SK-MEL-5 (cell line): ENCODE results near the gene ULBP1. TPM values are rescaled to one million over a fixed set of nuclear protein-coding genes. Genes with fewer than 3 reads are reported as not detected.
"Not testable (repeated sequence)": the region's sequence is repeated elsewhere in the genome, so short reads cannot be mapped to it uniquely, and the experiment has no call there.

Experiments
- DNase-seq: peaks from one replicate; pipeline ENCODE4 v3.0.0-alpha.2; 2016; ENCODE audit warnings: low read depth, low spot score
- in situ Hi-C: cut with HindIII; loops from 2 replicates; pipeline ENCODE4 v1.10.0; 2016; ENCODE audit warnings: low sequenced_read_pairs, high pct_unique_total_duplicates, low pct_unique_long_range_greater_than_20kb
- polyA plus RNA-seq, 2 experiments: library from polyadenylated mRNA; depleted of rRNA; stranded (reverse); fragments of >200 nt; gene quantifications; 2 replicates each; pipeline ENCODE4 v1.2.3, GENCODE V29; 2015
- total RNA-seq: library from RNA; depleted of rRNA; stranded (reverse); fragments of >200 nt; shearing (Covaris generic); gene quantifications from 2 replicates; pipeline ENCODE4 v1.2.3, GENCODE V29; 2014; rRNA removed

Gene ULBP1, protein sequence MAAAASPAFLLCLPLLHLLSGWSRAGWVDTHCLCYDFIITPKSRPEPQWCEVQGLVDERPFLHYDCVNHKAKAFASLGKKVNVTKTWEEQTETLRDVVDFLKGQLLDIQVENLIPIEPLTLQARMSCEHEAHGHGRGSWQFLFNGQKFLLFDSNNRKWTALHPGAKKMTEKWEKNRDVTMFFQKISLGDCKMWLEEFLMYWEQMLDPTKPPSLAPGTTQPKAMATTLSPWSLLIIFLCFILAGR
- total RNA-seq, result not detected in 2 replicates
- polyA plus RNA-seq (2015; cell fraction: cytosol; rRNA removed), result not detected in 2 replicates
- polyA plus RNA-seq (2015; cell fraction: nucleus; rRNA removed), result not detected in 2 replicates

DNA sequence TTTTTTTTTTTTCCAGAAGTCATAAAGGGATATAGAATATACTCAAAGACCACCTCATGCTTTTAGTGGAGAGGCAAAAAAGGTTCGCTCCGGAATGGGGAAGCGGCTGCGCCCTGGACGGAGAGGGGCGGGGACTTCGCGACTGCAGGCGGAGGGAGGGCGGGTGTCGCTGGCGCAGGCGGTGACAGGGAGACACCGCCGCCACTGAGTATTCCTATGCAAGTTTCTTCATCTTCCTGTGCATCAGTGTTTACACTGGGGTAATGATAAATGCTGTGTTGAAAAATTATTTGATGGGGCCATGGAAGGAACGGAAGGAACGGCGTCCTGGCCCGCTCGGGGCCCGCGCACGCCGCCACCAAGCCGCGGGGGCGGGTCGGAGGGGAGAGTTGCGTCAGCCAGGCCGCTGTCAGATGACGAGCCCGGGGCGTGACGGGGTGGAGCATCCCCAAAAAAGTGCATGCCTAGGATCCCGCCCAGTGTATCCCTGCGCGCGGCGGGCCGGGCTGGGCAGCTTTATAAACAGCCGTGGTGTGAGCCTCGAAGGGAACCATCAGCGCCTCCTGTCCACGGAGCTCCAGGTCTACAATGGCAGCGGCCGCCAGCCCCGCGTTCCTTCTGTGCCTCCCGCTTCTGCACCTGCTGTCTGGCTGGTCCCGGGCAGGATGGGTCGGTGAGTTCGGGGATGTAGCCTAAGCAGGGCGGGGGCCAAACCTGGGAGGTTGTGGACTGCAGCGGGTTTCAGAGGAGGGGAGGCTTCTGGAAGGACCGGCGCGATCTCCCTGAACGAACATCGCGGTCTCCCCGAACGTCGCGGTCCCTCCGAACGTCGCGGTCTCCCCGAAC is at the start of gene ULBP1:
Gene ULBP1 (plus strand): TSS at position 482 of the 846 bp plus-strand sequence. CDS start 107 bp downstream, at position 589.
- DNase-seq, result no peak
- in situ Hi-C loops, result no loop called here

DNA sequence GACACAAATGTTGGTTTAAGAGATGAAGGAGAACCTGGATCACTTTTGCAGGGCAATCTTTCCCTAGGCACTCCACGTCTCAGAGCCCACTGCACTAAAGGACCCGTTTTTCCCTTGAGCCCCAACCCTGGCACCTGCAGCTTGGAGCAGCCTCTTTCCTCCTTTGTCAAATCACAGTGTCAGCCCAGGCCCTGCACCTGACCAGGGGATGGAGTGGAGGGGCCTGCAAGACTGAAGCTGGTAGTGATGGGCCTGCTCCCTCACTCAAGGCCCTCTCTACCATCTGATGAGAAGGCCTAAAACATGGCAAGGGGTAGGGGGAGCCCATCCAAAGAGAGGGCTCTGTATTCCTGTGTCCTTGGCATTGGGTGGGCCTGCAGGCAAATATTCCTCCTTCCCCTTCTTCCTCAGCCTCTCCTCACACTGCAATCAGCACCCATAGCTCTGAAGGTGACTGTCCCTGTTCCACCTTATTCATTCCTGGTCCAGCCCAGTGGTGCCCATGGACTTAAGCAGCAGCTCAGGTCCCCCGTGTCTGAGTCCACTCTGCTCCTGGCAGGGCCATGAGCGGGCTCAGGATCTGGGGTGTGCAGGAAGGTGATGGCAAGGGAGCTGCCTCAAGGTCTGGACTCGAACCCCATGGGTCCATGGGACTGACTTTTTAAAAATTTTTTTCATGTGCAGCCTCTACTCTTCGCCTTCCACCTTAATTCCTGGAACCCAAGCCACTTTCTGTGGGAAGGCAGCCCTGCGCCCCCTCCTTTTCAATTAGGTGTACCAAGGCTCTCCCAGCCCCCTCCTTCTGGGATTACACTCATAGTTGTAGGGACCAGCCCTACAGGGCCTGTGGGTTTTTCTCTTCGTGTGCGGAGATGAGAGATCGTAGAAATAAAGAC is 47.5 kb upstream of the ULBP1 start:
- DNase-seq, result no peak
- in situ Hi-C loops, result no loop called here

DNA sequence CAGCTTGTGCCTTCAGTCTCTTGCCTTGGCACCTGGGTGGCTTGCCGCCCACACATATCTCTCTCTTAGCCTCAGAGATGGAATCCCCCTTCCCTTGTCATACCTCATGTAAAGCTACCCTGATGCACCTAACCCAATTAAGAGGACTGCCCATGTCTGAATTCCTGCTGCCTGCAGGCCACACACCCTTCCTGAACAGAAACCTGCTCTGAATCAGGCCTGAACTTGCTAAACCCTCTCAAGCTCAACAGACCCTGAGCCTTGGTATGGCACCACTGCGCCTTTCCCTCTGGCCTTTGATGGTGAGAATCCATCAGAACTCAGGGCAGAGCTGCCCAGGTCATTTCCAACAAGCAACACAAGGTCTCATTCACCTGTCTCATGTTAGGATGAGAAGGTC is 46.1 kb upstream of the ULBP1 start:
- DNase-seq, result no peak
- in situ Hi-C loops, result no loop called here

DNA sequence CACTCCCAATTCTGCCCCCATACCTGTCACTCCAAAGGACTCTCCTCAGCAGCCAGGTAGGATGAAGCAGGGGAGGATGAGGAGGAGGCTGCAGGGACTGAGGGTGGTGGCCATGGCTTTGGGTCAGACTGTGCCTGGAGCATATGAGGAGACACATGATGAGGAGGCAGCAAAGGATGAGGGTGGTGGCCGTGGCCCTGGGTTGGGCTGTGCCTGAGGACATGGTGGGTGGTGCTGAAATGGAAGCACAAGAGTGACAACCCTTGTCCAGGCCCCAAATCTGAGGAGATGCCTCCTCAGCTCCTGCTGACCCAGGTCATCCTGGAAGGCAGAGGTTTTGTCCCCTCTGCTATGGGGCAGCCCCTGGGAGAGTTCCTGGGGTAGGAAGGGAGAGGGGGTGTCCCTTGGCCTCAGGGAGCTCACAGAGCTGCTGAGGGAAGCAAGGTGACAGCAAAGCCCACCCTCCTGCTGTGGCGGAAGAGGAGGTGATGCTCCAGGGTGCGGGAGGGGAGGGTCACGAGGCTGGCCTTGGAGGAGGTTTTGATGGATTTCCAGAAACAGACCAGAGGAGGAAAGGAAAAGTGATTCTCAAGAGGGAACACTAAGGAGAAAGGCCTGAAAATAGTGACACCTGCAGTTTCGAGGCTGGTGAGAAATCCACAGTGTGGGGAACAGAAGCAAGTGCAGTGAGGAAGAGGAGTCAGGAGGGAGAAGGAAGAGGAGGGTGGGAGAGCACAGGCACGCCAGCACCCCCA is 45.4 kb upstream of the ULBP1 start:
- in situ Hi-C loops, result no loop called here
- DNase-seq, result no peak

DNA sequence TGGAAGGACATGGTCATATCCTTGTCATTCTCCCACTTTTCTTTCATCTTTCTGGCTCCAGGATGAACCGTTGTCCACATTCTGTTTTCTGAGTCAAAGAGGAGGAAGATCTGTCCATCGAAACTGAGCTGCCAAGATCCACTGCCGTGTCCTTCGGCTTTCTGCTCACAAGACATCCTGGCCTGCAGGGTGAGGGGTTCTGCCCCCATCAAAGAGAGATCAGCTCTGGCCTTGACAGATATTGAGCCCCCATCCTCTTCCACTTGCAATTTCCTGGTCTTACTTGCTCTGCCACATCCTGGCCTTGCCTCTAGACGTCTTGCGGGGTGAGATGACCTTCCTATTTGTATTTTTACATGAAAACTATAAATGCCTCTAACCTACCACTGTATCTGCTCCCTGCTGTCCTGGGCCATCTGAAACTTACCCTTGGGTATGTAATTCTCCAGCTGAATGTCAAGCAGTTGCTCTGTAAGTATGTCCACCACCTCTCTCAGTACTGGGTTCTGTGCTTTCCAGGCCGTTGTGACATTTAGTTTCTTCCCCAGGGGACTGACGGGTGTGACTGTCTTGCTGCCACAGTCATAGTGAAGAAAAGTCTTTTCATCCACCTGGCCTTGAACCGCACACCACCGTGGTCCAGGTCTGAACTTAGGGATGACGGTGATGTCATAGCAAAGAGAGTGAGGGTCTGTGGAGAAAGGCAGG is 44.5 kb upstream of the ULBP1 start:
- in situ Hi-C loops, DNase-seq: not testable (repeated sequence)

DNA sequence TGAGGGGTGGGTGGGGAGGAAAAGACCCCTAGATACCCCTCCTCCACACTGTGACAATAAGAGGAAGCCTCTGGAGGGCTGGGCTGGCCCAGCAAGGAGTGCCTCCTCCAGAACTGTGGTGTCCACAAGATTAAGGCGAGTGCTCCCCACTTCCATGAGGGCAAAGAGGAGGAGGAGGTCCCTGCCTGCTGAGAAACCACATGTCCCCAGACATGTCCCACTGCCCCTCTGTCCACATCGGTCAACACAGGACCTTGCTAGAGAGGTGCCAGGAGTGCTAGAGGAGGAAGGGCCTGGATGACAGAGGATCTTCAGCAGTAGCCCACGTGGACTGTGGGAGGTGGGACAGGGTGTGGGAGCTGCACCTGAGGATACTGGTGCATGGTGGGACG is 43.9 kb upstream of the ULBP1 start:
- in situ Hi-C loops, result no loop called here
- no peak for DNase-seq

DNA sequence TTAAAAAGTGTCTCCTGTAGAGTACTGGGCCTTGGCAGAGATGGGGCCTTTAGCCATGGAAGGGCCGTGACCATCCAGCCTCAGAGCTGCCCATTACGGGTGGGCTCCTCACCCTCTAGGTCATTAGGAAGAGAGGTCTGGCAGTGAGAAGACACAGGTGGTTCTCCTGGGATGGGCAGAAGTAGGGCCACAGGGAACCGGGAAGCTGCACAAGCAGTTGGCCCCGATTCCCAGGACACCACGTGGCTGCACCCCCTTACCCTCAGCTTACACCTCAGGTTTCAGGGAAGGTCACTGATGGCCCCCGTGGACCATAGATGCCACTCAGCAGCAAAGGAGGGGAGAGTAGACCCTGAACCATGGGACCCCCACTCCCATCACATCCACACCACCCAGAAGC is 42.4 kb upstream of the ULBP1 start:
- in situ Hi-C loops, result no loop called here
- no peak for DNase-seq

DNA sequence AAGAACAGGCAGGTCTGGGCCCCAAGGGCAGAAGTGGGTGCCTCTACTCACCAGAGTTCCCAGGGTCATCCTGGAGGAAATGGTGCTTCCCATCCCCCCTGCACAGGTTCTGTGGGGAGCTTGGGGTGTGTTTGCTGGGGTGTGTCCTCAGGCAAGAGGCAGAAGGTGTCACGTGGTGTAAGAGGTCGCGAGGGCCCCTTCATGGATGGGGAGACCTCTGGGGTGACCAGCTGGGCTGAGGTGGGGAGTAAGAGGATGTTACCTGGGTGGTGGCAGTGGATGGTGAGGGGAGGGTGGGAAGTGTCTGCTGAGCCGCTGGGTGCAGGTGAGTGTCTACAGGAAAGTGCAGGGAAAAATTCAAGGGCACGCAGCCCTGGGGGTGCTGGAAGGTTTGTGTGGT is 41.7 kb upstream of the ULBP1 start:
- in situ Hi-C loops, result not testable (repeated sequence)

DNA sequence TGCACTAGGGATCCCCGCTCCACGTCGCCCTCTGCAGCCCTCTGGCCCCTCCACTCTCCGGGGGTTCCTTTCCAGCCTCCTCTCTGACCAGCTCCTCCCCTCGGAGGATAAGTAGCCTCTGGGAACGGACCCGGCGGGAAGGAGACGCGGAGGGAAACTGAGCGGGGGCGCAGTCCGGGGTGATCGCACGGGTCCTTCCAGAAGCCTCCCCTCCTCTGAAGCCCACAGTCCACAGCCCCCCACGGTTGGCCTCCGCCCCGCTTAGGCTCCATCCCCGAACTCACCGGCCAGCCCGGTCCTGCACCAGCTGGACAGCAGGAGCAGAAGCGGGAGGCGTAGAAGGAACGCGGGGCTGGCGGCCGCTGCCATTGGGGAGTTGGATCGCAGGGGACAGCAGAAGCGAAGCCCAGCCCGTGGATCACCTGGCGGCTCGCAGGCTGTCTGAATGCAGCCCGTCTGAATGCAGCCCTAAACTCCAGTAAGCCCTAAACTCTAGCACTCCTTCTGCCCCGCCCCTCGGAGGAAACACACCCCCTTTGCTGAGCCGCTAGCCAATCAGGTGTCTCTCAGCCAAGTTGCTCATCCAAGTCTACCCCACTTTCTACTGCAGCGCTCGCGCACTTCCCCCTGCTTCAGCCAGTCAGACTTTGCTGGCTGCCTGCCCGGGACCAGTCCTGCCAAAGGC is 41.0 kb upstream of the ULBP1 start, which contains the start of gene RAET1G:
Gene RAET1G (minus strand): TSS at position 480 of the 685 bp plus-strand sequence. CDS start 111 bp downstream, at position 369.
- peak; percentile 77 for DNase-seq
- in situ Hi-C loops, result no loop called here

More for the DNA sequence above, 41.7 kb upstream of the ULBP1 start:
- not testable (repeated sequence) for DNase-seq

DNA sequence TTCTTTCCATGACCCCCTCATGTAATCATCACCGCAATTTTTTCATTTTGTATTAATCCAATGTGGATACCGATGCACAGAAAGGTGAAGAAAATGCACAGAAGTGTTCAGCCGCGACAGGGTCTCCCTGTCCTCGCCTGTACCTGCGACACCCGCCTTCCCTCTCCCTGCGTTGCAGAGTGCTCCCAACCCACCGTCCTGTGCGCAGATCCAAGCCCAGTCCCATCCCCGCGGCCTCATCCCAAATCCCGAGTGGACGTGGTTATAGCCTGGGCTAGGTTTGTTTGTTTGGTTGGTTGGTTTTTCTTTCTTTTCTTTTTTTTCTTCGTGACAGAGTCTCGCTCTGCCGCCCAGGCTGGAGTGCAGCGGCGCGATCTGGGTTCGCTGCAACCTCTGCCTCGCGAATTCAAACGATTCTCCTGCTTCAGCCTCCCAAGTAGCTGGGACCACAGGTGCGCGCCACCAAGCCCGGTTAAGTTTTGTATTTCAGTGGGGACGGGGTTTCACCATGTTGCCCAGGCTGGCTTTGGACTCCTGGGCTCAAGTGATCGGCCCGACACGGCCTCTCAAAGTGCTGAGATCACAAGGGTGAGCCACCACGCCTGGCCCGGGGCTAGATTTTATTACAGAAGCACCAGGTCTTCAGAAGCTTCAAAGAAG is 40.3 kb upstream of the ULBP1 start:
- in situ Hi-C loops, result no loop called here
- no peak for DNase-seq

DNA sequence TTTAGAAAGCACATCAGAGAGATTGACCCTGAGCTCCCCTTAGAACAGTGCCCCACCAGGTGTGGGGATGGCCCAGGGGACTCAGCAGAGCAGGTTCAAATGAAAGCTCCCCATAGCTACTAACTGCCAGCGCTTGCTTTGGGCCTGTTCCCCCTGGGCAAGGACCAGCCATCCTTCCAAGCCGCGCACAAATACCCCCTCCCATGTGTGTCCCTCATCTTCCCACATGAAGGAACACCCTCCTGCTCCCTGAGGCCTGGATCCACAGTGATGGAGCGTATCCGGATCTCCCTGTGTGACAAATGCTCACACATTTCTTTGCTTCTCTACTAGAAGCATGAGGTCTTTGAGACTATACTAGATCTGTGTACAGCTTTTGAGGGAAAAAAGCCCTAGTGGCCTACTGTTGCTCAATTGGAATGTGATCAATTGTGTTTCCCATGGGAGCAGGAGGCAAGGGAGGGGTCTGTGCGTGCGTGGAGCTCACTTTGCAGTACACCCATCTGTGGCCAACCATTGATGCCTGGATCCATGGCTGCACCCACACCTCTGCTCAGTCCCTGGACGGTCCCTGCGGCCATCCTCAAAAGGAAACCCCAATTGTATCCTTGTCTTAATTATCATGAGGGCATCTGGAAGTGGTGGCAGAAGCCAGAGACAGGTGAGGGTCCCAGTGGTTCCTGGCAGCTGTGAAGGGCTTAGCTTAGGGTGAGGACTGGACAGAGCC is 39.4 kb upstream of the ULBP1 start:
- in situ Hi-C loops, result no loop called here
- DNase-seq, result no peak

DNA sequence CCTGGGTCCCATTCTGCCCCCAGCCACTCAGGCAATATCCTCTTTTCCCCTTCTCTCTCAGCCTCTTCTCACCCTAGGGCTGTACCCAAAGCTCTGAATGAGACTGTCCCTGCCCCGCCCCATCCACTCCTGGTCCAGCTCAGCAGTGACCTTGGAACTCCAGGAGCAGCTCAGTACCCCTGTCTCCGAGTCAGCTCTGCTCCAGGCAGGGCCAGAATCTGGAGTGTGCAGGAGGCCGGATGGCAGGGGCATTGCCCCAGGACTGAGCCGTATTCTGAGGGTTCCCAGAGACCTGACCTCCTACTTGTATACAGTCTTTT is 38.9 kb upstream of the ULBP1 start:
- no peak for DNase-seq
- in situ Hi-C loops, result no loop called here

DNA sequence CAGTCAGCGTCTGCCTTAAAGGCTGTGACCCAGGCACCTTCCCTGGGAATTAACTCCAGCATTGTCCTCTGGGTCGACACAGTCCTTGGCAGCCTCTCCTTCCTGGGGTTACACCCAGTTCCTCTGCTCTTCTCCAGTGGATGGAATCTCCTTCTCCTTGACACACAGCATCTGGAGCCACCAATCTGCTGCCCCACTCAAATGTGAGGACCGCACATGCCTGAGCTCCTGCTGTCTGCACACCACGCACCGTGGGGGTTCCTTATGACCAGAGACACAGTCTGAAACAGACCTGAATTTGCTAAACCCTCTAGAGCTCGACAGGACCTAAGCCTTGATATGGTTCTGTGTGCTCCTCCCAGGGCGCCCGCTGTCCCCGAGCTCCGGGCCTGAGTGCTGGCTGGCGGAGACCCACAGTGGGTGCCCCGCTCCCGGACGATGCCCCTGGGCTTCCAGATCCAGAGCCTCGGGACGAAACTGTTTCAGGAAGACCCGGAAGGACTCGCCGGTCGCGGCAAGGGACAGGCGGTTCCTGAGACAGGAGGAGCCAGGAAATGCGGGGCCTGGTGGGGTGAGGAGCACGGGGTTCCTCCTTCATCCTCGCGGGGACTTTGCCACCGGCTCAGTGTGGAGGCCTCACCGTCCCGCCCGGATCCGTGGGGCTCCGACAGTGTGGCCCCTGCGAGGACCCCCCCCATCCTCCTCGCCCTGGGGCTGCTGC is 38.3 kb upstream of the ULBP1 start:
- in situ Hi-C loops, result no loop called here
- DNase-seq, result no peak

DNA sequence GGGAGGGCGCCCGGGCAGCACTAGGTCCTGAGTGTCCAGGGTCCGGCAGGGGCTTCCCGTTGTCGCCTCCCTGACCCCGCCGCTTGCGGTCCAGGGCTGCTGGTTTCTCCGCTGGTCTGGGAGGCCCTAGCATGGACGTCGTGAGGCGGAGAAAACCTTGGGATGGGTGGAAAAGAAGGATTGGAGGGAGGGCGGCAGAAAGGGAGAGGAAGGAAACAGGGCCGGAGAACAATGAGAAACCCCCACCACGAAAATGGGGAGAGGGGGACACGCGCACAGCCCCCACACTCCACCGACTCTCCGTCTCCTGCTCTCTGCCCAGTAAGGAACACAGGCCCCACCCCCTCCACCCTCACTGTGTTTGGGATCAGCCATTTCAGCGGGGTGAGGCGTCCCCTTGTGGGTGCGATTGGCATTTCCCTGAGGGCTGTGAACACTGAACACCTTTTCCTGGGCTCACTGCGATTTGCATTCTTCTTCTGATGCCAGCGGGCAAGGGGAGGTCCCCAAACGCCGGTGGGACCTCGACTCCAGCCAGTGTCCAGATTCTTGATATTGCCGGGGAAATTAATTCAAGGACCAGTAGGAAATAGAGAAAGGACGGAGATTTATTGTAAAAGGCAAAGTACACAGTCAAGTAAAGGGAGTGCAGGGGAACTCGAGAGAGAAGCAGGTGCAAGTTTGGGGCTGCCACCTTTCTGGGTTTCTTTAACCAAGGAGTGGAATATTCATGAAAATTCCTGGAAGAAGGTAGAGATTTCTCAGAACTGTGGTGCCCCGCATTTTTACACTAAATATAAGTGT is 37.6 kb upstream of the ULBP1 start:
- in situ Hi-C loops, result no loop called here
- DNase-seq, result peak; percentile 82
